ACC112 (cell line): ENCODE data around the gene CLDN18.

Experiments used
- H2AFZ ChIP-seq: fragments of 200-600 bp; sonication (generic); one replicate; pipeline ENCODE4 v1.6.0; 2017; ENCODE audit warnings: antibody characterized with exemption, low read length; ENCODE audit not compliant: unreplicated experiment
- H3K27ac ChIP-seq: fragments of 200-600 bp; sonication (generic); 2 replicates; pipeline ENCODE4 v1.5.1; 2014; ENCODE audit warnings: low read depth, mild to moderate bottlenecking, antibody characterized with exemption, low read length, moderate library complexity
- H3K27me3 ChIP-seq: fragments of 200-600 bp; sonication (generic); 2 replicates; pipeline ENCODE4 v1.6.1; 2014; ENCODE audit warnings: mild to moderate bottlenecking, antibody characterized with exemption, low read length, moderate library complexity, mixed read lengths; ENCODE audit not compliant: insufficient read depth
- H3K36me3 ChIP-seq: fragments of 200-600 bp; sonication (generic); 2 replicates; pipeline ENCODE4 v1.6.1; 2016; ENCODE audit warnings: mild to moderate bottlenecking, antibody characterized with exemption, low read length, moderate library complexity, mixed read lengths; ENCODE audit not compliant: insufficient read depth
- H3K4me1 ChIP-seq: fragments of 200-600 bp; sonication (generic); one replicate; pipeline ENCODE4 v1.6.1; 2016; ENCODE audit warnings: low read length, mixed read lengths; ENCODE audit not compliant: insufficient read depth, unreplicated experiment, control insufficient read depth
- H3K4me3 ChIP-seq: fragments of 200-600 bp; sonication (generic); 2 replicates; pipeline ENCODE4 v1.5.1; 2014; ENCODE audit warnings: mild to moderate bottlenecking, low read depth, low read length
- H3K79me2 ChIP-seq: fragments of 200-600 bp; sonication (generic); one replicate; pipeline ENCODE4 v1.6.0; 2016; ENCODE audit warnings: low read length; ENCODE audit not compliant: control insufficient read depth, unreplicated experiment, insufficient read depth

Gene CLDN18

GRCh38 chr3:137992592-137992991, 17.4 kb upstream of the CLDN18 start:
- H3K4me1 ChIP-seq, result no peaks in the 10 kb centered on the region
- peaks cover 18% of the 10 kb centered on the region; the same call in 1 of the 2 replicates for H3K27me3 ChIP-seq
- no peaks in the 10 kb centered on the region for H3K79me2 ChIP-seq
- H3K36me3 ChIP-seq, result no peaks in the 10 kb centered on the region
- H2AFZ ChIP-seq, result no peak overlapping the region
- H3K4me3 ChIP-seq, result no peak overlapping the region
- no peak overlapping the region for H3K27ac ChIP-seq

- Histone ChIP-seq H3K27ac (no peak overlapping the region), H3K79me2 (no peaks in the 10 kb centered on the region), H3K27me3 (peaks cover 37% of the 10 kb centered on the region), H3K4me3 (no peak overlapping the region), H3K4me1 (no peaks in the 10 kb centered on the region), H2AFZ (no peak overlapping the region), H3K36me3 (no peaks in the 10 kb centered on the region)
Observed at GRCh38 chr3:137998121-137999042, 11.6 kb upstream of the CLDN18 start.

- no peak overlapping the region for H3K4me3 ChIP-seq
- H3K36me3 ChIP-seq, result no peaks in the 10 kb centered on the region
- peaks cover 16% of the 10 kb centered on the region for H3K27me3 ChIP-seq
- no peak overlapping the region for H2AFZ ChIP-seq
- no peaks in the 10 kb centered on the region for H3K4me1 ChIP-seq
- no peak overlapping the region for H3K27ac ChIP-seq
- H3K79me2 ChIP-seq, result no peaks in the 10 kb centered on the region
Observed at GRCh38 chr3:138003069-138003468, 6.9 kb upstream of the CLDN18 start.

GRCh38 chr3:138005627-138006026, 4.3 kb upstream of the CLDN18 start:
- Histone ChIP-seq H3K4me3 (no peak overlapping the region), H3K27ac (no peak overlapping the region), H3K27me3 (no peaks in the 10 kb centered on the region), H2AFZ (no peak overlapping the region), H3K36me3 (no peaks in the 10 kb centered on the region), H3K4me1 (peaks cover 4% of the 10 kb centered on the region), H3K79me2 (no peaks in the 10 kb centered on the region)

- Histone ChIP-seq H3K36me3 (no peaks in the 10 kb centered on the region), H3K79me2 (no peaks in the 10 kb centered on the region), H3K27me3 (no peaks in the 10 kb centered on the region), H3K4me1 (peaks cover 4% of the 10 kb centered on the region), H3K27ac (no peak overlapping the region), H2AFZ (no peak overlapping the region), H3K4me3 (no peak overlapping the region)
Observed at GRCh38 chr3:138007898-138008297, 2.1 kb upstream of the CLDN18 start.

- H3K4me3 ChIP-seq, result no peak overlapping the region
- H3K4me1 ChIP-seq, result peaks cover 4% of the 10 kb centered on the region
- H2AFZ ChIP-seq, result no peak overlapping the region
- no peaks in the 10 kb centered on the region for H3K27me3 ChIP-seq
- H3K36me3 ChIP-seq, result no peaks in the 10 kb centered on the region
- no peaks in the 10 kb centered on the region for H3K79me2 ChIP-seq
- no peak overlapping the region for H3K27ac ChIP-seq
Observed at GRCh38 chr3:138010273-138010590, 267 bp downstream of the CLDN18 start.

GRCh38 chr3:138011722-138012121, 1.8 kb downstream of the CLDN18 start:
- no peaks in the 10 kb centered on the region for H3K79me2 ChIP-seq
- no peak overlapping the region for H3K4me3 ChIP-seq
- H3K4me1 ChIP-seq, result peaks cover 4% of the 10 kb centered on the region
- no peaks in the 10 kb centered on the region for H3K27me3 ChIP-seq
- H3K27ac ChIP-seq, result no peak overlapping the region
- H2AFZ ChIP-seq, result no peak overlapping the region
- no peaks in the 10 kb centered on the region for H3K36me3 ChIP-seq

GRCh38 chr3:138012526-138012925, 2.6 kb downstream of the CLDN18 start:
- Histone ChIP-seq H3K4me3 (no peak overlapping the region), H3K79me2 (no peaks in the 10 kb centered on the region), H3K27me3 (no peaks in the 10 kb centered on the region), H2AFZ (no peak overlapping the region), H3K4me1 (peaks cover 4% of the 10 kb centered on the region), H3K36me3 (no peaks in the 10 kb centered on the region), H3K27ac (no peak overlapping the region)

GRCh38 chr3:138016065-138016464, 6.1 kb downstream of the CLDN18 start:
- Histone ChIP-seq H2AFZ (no peak overlapping the region), H3K27ac (no peak overlapping the region), H3K79me2 (no peaks in the 10 kb centered on the region), H3K36me3 (no peaks in the 10 kb centered on the region), H3K4me1 (no peaks in the 10 kb centered on the region), H3K4me3 (no peak overlapping the region), H3K27me3 (no peaks in the 10 kb centered on the region)

GRCh38 chr3:138019281-138020069, 9.5 kb downstream of the CLDN18 start:
- Histone ChIP-seq H3K79me2 (no peaks in the 10 kb centered on the region), H3K4me3 (no peak overlapping the region), H3K4me1 (no peaks in the 10 kb centered on the region), H3K27me3 (no peaks in the 10 kb centered on the region), H3K27ac (no peak overlapping the region), H3K36me3 (no peaks in the 10 kb centered on the region), H2AFZ (no peak overlapping the region)

GRCh38 chr3:138023754-138024153, 13.8 kb downstream of the CLDN18 start:
- Histone ChIP-seq H3K4me3 (no peak overlapping the region), H3K27me3 (no peaks in the 10 kb centered on the region), H3K36me3 (no peaks in the 10 kb centered on the region), H3K4me1 (no peaks in the 10 kb centered on the region), H2AFZ (no peak overlapping the region), H3K79me2 (no peaks in the 10 kb centered on the region), H3K27ac (no peak overlapping the region)
